HS-27A (cell line): ENCODE measurements around the gene CLDN1.
"Not testable (repeated sequence)": the region's sequence is repeated elsewhere in the genome, so short reads cannot be mapped to it uniquely, and the experiment has no call there.

Source experiments
- DNase-seq: peaks from one replicate; pipeline ENCODE4 v3.0.0-alpha.2; 2012; ENCODE audit warnings: low read depth, missing footprints

CLDN1 gene

DNA sequence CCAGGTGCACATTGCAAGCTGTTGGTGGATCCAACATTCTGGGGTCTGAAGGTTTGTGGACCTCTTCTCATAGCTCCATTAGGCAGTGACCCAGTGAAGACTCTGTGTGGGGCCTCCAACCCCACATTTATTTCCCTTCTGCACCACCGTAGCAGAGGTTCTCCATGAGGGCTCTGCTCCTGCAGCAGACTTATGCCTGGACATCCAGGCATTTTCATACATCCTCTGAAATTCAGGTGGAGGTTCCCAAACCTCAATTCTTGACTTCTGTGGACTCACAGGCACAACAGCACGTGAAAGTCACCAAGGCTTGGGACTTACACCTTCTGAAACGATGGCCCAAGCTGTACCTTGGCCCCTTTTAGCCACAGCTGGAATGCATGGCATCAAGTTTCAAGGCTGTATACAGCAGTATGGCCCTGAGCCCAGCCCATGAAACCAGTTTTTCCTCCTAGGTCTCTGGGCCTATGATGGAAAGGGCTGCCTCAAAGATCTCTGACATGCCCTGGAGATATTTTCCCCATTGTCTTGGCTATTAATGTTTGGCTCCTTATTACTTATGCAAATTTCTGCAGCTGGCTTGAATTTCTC, 30.2 kb downstream of the CLDN1 start:
- DNase-seq = no peak

GRCh38 chr3:190289989-190290388, 32.3 kb downstream of the CLDN1 start:
- DNase-seq = no peak

DNA sequence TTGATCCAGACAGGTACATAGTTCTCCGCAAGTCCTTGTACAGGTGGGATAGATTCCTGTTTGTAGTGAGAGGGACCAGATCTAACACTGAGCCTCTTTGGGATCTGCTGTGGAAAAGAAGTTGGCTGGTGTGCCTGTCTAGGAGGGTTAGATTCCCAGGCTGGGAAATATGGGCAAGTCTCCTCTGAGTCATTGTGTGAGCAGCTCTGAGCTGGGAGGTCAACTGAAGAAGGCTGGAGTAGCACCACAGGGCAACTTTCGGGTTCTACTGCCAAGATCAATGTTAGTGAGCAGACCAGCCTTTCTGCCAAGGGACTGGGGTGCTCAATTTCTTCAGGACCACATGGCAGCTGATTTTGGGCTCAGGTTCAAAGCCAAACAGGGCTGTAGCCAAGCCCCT, 33.4 kb downstream of the CLDN1 start:
- no peak for DNase-seq

GRCh38 chr3:190286014-190286413, 36.2 kb downstream of the CLDN1 start:
- no peak for DNase-seq

DNA sequence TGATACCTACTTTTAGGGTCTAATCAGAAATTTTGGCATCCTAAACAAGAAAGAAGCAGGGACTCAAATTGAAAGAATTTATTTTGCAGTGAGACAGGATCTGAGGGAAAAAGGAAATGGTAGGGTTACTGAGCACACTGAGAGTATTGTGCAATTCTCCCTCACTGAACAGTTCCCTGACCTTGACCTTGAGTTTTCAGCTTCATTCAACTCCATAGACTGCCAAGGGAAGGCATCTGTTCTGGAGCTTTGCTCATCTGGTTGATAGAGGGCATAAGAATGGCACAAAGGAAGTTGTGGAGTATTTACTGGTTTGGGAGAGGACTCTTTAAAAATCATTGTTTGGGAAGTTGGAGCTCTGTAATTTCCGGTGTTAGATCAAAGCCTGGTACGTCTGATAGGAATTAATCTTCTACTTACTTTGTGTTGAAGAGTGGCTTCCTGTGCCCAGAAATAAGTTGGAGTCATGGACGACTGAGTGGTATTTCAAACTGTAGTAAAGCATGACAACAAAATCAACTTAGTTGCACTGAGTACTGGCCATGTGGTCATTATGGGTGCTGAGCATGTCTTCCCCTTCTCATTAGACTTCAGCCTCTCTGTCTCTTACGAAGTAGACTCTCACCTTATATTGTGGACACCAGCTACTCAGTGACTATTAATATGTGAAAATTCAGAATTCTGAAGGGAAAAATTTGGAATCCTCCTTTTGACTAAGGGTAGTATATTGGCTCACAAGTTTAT, 40.8 kb downstream of the CLDN1 start:
- no peak for DNase-seq

- no peak for DNase-seq
Measured at GRCh38 chr3:190279690-190280089, 42.6 kb downstream of the CLDN1 start.

DNA sequence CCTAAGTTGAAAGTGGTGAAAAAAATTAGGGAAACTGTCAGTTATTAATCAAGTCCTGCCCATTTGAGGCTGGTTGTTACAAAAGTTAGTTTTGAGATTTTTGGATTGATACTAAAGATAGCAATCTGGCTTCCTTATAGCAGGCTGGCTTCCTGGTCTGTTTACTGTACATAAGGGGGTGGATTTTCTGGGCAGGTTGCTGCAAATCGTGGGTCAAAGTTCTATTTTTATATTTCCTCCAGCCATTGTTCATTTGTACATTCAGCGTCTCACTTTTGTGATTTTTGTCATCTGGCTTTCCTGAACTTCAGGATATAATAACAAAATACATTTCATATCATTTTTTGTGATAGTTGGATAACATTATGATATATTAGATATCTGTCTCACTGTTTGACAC, 49.5 kb downstream of the CLDN1 start:
- DNase-seq = no peak

DNA sequence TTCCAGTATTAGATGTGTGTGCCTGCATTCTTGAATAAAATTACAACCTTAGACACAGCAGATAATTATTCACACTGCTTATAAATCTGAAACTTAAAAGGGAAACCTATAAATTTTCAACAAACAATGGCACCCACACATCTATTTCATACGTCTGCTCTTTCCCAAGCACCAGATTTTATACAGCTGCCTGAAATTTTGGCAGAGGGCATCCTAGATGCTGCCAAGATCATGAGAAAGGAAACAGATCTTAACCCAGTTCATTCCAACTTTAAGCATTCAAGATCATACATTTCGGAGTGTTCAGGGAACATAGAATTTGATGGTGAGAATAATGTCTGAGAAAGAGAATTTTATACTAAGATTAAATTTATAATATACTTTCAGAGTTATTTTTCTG, 53.1 kb downstream of the CLDN1 start:
- no peak for DNase-seq

DNA sequence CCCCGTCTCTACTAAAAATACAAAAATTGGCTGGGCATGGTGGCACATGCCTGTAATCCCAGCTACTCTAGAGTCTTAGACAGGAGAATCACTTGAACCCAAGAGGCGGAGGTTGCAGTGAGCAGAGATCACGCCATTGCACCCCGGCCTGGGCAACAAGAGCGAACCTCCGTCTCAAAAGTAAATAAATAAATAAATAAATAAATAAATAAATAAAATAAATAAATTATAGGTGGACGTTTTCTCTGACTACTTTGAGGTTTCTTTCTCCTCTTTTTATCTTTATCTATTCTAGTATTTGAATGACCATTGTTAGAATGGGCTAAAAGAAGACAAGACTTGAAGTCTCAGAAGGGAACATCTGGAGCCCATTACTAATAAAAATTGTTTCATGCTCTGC, 54.8 kb downstream of the CLDN1 start:
- DNase-seq = not testable (repeated sequence)

DNA sequence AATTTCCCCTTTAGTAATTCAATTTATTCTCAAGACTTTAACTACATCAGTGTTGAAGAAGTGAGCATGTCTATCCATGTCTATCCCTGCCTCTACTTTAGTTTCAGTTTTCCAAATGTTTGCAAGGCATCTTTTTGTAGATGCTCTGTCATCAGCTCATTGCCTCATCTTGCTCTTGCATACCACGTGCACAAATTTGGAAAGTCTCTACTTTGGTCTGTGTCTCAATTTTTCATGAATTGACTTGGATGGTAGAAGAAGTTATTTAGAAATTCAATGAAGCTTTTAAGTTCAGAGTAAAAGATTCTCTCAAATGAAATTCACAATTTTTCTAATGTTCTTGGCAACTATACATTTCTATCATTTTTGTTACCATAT, 55.3 kb downstream of the CLDN1 start:
- no peak for DNase-seq

GRCh38 chr3:190266265-190266912, 55.9 kb downstream of the CLDN1 start:
- DNase-seq = no peak

GRCh38 chr3:190265796-190266195, 56.5 kb downstream of the CLDN1 start:
- no peak for DNase-seq

GRCh38 chr3:190265126-190265525, 57.1 kb downstream of the CLDN1 start:
- no peak for DNase-seq

DNA sequence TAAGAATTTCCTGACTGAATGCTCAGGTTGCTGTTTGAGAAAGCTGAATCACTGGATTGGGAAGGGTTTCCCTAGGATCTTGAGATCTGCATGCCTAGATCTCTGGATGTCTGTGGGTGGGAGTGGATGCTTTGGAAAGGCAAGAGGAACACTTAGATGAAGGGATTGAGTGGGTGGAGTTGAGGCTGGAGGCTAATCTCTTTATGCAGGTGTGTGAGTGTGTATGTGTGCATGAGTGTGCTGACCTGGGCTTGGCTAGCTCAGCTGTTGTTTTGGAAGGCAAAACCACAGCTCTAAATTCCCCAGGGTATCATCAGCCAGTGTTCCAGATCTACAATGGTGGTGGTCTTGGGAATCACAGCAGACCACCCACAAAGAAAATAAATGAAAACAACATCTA, 60.5 kb downstream of the CLDN1 start:
- DNase-seq = no peak

DNA sequence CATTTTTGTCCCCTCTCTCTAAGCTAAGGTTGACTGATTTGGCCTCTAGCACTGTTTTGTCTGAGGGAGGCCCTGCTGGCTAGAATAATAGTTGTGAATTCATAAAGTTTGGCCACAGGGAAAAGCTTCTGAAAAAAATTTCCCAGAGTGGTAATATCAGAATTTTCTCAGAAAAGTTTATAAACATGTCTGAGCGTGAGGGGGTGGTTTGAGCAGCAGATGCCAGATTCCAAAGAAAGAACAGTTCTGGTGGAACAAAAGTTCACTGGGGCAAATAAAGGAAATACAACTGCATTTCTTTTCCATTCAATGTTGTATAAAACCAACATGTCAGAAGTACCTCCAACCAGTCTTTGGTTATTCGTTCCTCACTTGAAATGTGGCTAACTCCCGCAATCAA, 61.2 kb downstream of the CLDN1 start:
- DNase-seq = no peak

DNA sequence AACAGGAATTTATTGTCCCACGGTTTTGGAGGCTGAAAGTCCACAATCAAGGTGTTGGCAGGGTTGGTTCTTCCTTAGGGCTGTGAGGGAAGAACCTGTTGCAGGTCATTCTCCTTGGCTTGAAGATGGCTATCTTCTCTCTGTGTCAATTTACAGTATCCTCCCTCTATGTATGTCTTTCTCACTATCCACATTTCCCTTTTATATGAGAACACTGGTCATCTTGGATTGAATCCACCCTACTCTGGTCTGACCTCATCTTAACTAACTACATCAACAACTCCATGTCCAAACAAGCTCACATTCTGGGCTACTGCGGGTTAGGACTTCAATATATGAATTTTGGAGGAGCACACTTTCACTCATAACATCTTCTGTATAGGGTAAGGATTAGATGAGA, 61.9 kb downstream of the CLDN1 start:
- DNase-seq = no peak

- DNase-seq = no peak
Measured at GRCh38 chr3:190258634-190259033, 63.6 kb downstream of the CLDN1 start.
